HepG2 (cell line): ENCODE results near the gene SGIP1. TPM values are rescaled to one million over a fixed set of nuclear protein-coding genes. Genes with fewer than 3 reads are reported as not detected.

Experiments used
- ATAC-seq: fragments of 200-7000 bp; cut with Tn5 transposase; 3 replicates; pipeline ENCODE4 v1.9.1; 2020; ENCODE audit warnings: mild to moderate bottlenecking, moderate library complexity
- BruUV-seq: library from RNA; stranded (reverse); fragments of 400-500 nt; replicated peaks from 2 replicates; lab custom pipeline; 2021; lab: Mats Ljungman, UMichigan
- CTCF ChIA-PET: fragments of 300-600 bp; formaldehyde crosslinking; extraction: SDS; loops from one replicate; lab custom pipeline; 2021; ENCODE audit warnings: low total read pairs, inconsistent platforms, low intra/inter-chr PET ratio; lab: Yijun Ruan, JAX
- POLR2A ChIA-PET: fragments of 350-600 bp; sonication (Branson Sonifier 250); formaldehyde crosslinking; loops from one replicate; lab custom pipeline; 2020; ENCODE audit warnings: antibody characterized with exemption, inconsistent platforms; lab: Yijun Ruan, JAX
- DNase-seq: peaks from one replicate; pipeline ENCODE4 v3.0.0-alpha.2; 2015; ENCODE audit warnings: low spot score
- FAIRE-seq: peaks from 3 replicates; lab custom pipeline; 2011; peaks lifted over from hg19 to GRCh38; lab: Jason Lieb, UNC
- H2AFZ ChIP-seq: one replicate; pipeline ENCODE4 v1.6.1; 2011; ENCODE audit warnings: low read length, inconsistent platforms
- H3K27ac ChIP-seq: fragments of 300-600 bp; 3 replicates; pipeline ENCODE4 v1.8.0; 2011; ENCODE audit warnings: mixed run types, mild to moderate bottlenecking, mixed read lengths, low read length, inconsistent platforms; ENCODE audit not compliant: insufficient read depth; ENCODE audit errors: extremely low read length
- H3K27me3 ChIP-seq, 2 experiments: fragments of 200-600 bp in 1 of 2; 2 replicates in 1 of 2; 3 replicates in 1 of 2; pipeline versions ENCODE4 v1.6.0 to v1.8.0; 2011; ENCODE audit warnings: low read length in 2 of 2, mild to moderate bottlenecking in 2 of 2, moderate library complexity in 2 of 2, inconsistent platforms in 1 of 2; ENCODE audit not compliant: insufficient read depth in 2 of 2, control insufficient read depth in 1 of 2
- H3K36me3 ChIP-seq, 2 experiments: fragments of 200-600 bp in 1 of 2; replicated peaks in 1 of 2; 2 replicates in 1 of 2; 3 replicates in 1 of 2; pipeline versions ENCODE4 v1.5.1 to v1.8.0; 2011; ENCODE audit warnings: low read length in 2 of 2, inconsistent platforms in 1 of 2; ENCODE audit not compliant: insufficient read depth in 2 of 2, control insufficient read depth in 1 of 2
- H3K4me1 ChIP-seq: 2 replicates; pipeline ENCODE4 v1.5.1; 2012; ENCODE audit warnings: low read length, inconsistent platforms; ENCODE audit not compliant: insufficient read depth
- H3K4me2 ChIP-seq: 2 replicates; pipeline ENCODE4 v1.6.0; 2011; ENCODE audit warnings: low read depth, low read length, inconsistent platforms
- H3K4me3 ChIP-seq, 3 experiments: fragments of 200-600 bp in 1 of 3; sonication (generic), shearing (Covaris generic) in 1 of 3; replicated peaks in 1 of 3; 2 replicates each; pipeline ENCODE4 v1.5.1; 2011 to 2016; ENCODE audit warnings: low read length in 3 of 3, inconsistent platforms in 2 of 3, low read depth in 2 of 3, mild to moderate bottlenecking in 2 of 3, control low read depth in 1 of 3, mixed read lengths in 1 of 3; ENCODE audit not compliant: insufficient read depth in 1 of 3
- H3K79me2 ChIP-seq: one replicate; pipeline ENCODE4 v1.6.1; 2011; ENCODE audit warnings: low read length, inconsistent platforms; ENCODE audit not compliant: insufficient read depth
- H3K9ac ChIP-seq: 2 replicates; pipeline ENCODE4 v1.6.0; 2011; ENCODE audit warnings: mild to moderate bottlenecking, low read depth, low read length, inconsistent platforms; ENCODE audit not compliant: insufficient read depth
- H3K9me3 ChIP-seq: 2 replicates; pipeline ENCODE4 v1.5.1; 2012; ENCODE audit warnings: mild to moderate bottlenecking, low read length
- H4K20me1 ChIP-seq: 2 replicates; pipeline ENCODE4 v1.6.0; 2011; ENCODE audit warnings: inconsistent platforms, mild to moderate bottlenecking, low read length, moderate library complexity; ENCODE audit not compliant: insufficient read depth
- AKAP8 ChIP-seq: sonication (generic); formaldehyde crosslinking; IDR thresholded peaks from 2 replicates; pipeline ENCODE4 v1.5.1; 2020; ENCODE audit warnings: mild to moderate bottlenecking, missing genetic modification reagents
- LCORL ChIP-seq, 2 experiments: fragments of 450-650 bp in 1 of 2; sonication (generic) in 1 of 2; formaldehyde crosslinking in 1 of 2; IDR thresholded peaks; 2 replicates each; pipeline versions ENCODE4 v1.5.0 to v1.6.1; 2017 to 2020; ENCODE audit warnings: antibody characterized with exemption in 1 of 2, missing genetic modification reagents in 1 of 2
- MXI1 ChIP-seq: IDR thresholded peaks from 3 replicates; pipeline ENCODE4 v1.6.1; 2012; ENCODE audit warnings: low read depth, low read length, inconsistent platforms, borderline replicate concordance
- STAT5B ChIP-seq: sonication (generic); formaldehyde crosslinking; IDR thresholded peaks from 2 replicates; pipeline ENCODE4 v1.4.0; 2020; ENCODE audit warnings: missing genetic modification reagents
- YY1 ChIP-seq: IDR thresholded peaks from 2 replicates; pipeline ENCODE4 v1.6.1; 2011; ENCODE audit warnings: low read length, low read depth, moderate library complexity, mild to moderate bottlenecking; ENCODE audit not compliant: insufficient read depth, insufficient replicate concordance
- ZFYVE20 ChIP-seq: sonication (generic); formaldehyde crosslinking; IDR thresholded peaks from 2 replicates; pipeline ENCODE4 v1.8.0; 2023; ENCODE audit warnings: low read depth, mild to moderate bottlenecking, moderate library complexity, missing genetic modification reagents, borderline replicate concordance
- WGBS: methylation state at CpG from one replicate; pipeline ENCODE4 v1.1.6; 2017; ENCODE audit warnings: low lambda C conversion rate; 5-methylcytosine and 5-hydroxymethylcytosine counted together
- in situ Hi-C: cut with HindIII; loops from 2 replicates; pipeline ENCODE4 v1.10.0; 2017; ENCODE audit warnings: low pct_unique_long_range_greater_than_20kb; ENCODE audit not compliant: extremely low pct_ligation_motif_present
- intact Hi-C: fragments of 100-400 bp; cut with micrococcal nuclease; formaldehyde crosslinking; loops from one replicate; pipeline ENCODE4 v1.10.0; 2022; ENCODE audit not compliant: unreplicated experiment
- polyA plus RNA-seq, 8 experiments: library from polyadenylated mRNA; depleted of rRNA in 3 of 8; stranded (reverse) in 7 of 8; unstranded in 1 of 8; fragments of >200 nt; fragmentation: Illumina TruSeq in 4 of 8; extraction: Trizol in 4 of 8; gene quantifications; 2 replicates each; pipeline versions ENCODE4 v1.2.1 to v1.2.3, GENCODE V29; 2011 to 2016; ENCODE audit warnings: low read depth in 4 of 8, missing spikeins in 1 of 8, mixed read lengths in 1 of 8; ENCODE audit not compliant: insufficient read depth in 1 of 8
- total RNA-seq, 5 experiments: library from RNA; depleted of rRNA; stranded (reverse); fragments of >200 nt; fragmentation: Illumina TruSeq; extraction: Trizol; gene quantifications; 2 replicates each; pipeline ENCODE4 v1.2.3, GENCODE V29; 2016; ENCODE audit warnings: low read depth in 1 of 5
- TF ChIP-seq, protein P1 (sequence below): sonication (generic); formaldehyde crosslinking; IDR thresholded peaks from 2 replicates; pipeline ENCODE4 v1.5.1; 2020; ENCODE audit warnings: mild to moderate bottlenecking, moderate library complexity, missing genetic modification reagents
- TF ChIP-seq, protein P2 (sequence below): IDR thresholded peaks from 2 replicates; pipeline ENCODE4 v1.6.1; 2016
- TF ChIP-seq, protein P3 (sequence below): sonication (generic); formaldehyde crosslinking; IDR thresholded peaks from 2 replicates; pipeline ENCODE4 v1.4.0; 2020; ENCODE audit warnings: mild to moderate bottlenecking, low read depth, missing genetic modification reagents

The SGIP1 gene
- total and polyA plus RNA-seq, 2 of the 13 experiments (the other 11 are each of a cell fraction or from before 2014, with no cell fraction given): not detected

DNA sequence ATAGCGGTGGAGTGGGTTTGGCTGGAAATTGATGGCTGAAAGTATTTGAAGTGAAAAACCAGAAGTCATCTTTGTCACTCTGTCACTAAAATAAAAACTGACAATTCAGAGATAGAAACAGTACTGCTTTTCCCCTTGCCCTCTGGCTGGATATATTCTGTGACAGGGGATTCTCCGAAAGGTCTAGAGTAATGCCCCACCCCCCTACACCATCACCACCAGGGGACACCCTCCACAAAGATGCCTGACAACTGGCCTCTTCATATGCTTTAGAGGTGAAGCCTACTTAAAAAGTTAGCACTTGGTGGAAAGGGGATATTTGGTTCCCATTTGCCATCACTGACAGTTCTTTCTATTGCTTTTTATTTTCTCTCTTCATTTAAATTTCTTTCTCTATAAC lies 73.5 kb downstream of the SGIP1 start:
- ChIA-PET CTCF (no interaction called here), POLR2A (no interaction called here)
- peak; percentile 47; the same call in 1 of the 3 replicates for ATAC-seq
- in situ Hi-C loops: no loop called here
- Histone ChIP-seq H4K20me1 (no peaks in the 10 kb centered on the region), H3K4me2 (no peak overlapping the region), H3K36me3 (no peaks in the 10 kb centered on the region), H3K4me1 (no peaks in the 10 kb centered on the region), H3K9ac (no peak overlapping the region)
- BruUV-seq: no TSS peak
- TF ChIP-seq, protein P1, sequence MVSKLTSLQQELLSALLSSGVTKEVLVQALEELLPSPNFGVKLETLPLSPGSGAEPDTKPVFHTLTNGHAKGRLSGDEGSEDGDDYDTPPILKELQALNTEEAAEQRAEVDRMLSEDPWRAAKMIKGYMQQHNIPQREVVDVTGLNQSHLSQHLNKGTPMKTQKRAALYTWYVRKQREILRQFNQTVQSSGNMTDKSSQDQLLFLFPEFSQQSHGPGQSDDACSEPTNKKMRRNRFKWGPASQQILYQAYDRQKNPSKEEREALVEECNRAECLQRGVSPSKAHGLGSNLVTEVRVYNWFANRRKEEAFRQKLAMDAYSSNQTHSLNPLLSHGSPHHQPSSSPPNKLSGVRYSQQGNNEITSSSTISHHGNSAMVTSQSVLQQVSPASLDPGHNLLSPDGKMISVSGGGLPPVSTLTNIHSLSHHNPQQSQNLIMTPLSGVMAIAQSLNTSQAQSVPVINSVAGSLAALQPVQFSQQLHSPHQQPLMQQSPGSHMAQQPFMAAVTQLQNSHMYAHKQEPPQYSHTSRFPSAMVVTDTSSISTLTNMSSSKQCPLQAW (CRISPR knock-in tag): no peak
- TF ChIP-seq, protein P2, sequence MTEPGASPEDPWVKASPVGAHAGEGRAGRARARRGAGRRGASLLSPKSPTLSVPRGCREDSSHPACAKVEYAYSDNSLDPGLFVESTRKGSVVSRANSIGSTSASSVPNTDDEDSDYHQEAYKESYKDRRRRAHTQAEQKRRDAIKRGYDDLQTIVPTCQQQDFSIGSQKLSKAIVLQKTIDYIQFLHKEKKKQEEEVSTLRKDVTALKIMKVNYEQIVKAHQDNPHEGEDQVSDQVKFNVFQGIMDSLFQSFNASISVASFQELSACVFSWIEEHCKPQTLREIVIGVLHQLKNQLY: no peak
- no peak for TF ChIP-seq ZFYVE20
- no peak for TF ChIP-seq STAT5B
- no peak for TF ChIP-seq AKAP8
- TF ChIP-seq MXI1: no peak
- TF ChIP-seq LCORL (IDR thresholded peaks at IDR 0.05): no peak
- no peak for TF ChIP-seq LCORL (CRISPR knock-in tag; IDR thresholded peaks at IDR 0.05)
- TF ChIP-seq YY1: no peak
- TF ChIP-seq, protein P3, sequence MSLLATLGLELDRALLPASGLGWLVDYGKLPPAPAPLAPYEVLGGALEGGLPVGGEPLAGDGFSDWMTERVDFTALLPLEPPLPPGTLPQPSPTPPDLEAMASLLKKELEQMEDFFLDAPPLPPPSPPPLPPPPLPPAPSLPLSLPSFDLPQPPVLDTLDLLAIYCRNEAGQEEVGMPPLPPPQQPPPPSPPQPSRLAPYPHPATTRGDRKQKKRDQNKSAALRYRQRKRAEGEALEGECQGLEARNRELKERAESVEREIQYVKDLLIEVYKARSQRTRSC (CRISPR knock-in tag): no peak
- TF ChIP-seq, all 625 proteins: peak for 0
- WGBS: 22% methylated on average over 2 of the region's 2 CpGs
- H2AFZ ChIP-seq: no peak overlapping the region
- no peak for FAIRE-seq
- intact Hi-C loops: no loop called here
- H3K9me3 ChIP-seq: no peaks in the 10 kb centered on the region
- H3K27ac ChIP-seq: no peak overlapping the region
- no peak for DNase-seq
- no peaks in the 10 kb centered on the region for H3K79me2 ChIP-seq
- H3K27me3 ChIP-seq: no peaks in the 10 kb centered on the region
- H3K4me3 ChIP-seq: no peak overlapping the region
